ENCODE data around the gene TAB2.

Gene TAB2

DNA sequence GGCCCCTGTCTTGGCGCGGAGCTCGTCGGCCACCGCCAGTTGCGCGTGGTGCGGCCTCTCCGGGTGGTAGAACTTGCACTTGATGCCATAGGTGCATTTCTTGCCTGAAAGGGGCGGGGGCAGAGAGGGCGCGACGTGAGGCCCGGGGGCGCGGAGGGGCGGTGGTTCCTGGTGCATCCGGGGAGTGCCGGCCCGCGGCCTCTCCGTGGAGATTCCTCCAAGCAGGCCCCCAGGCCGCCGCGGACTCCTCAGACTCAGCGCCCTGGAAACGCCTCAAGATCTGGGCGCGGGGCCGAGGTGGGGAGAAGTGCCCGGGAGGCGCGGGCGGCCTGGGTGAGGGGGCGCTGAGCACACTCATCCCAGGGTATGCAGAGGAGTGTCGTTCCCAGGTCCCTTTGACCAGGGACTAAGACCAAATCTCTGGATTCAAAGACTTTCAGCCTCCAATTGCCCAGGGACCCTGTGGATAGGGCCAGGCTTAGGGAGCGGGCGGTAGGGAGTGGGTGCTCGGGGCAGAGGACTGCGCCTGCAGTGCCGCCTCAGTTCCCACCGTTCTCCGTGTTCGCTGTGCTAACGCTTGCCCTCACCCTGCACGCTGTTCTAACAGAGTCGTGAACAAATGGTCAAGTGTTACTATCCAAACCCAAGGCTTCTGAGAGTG, 134.0 kb downstream of the TAB2 start:
- Histone ChIP-seq H3K9me3 (ENCODE audit: control insufficient read depth in 5 of 5, low read length in 5 of 5) (no peaks in the 10 kb centered on the region), H3K9ac (ENCODE audit: low read length in 5 of 5) (no peak overlapping the region), H3K4me1 (ENCODE audit: control insufficient read depth in 5 of 5, insufficient read depth in 5 of 5, low read length in 5 of 5) (peaks cover 14 to 43% (median 38%) of the 10 kb centered on the region in 5 donors), H3K36me3 (ENCODE audit: control insufficient read depth in 5 of 5, insufficient read depth in 5 of 5, low read length in 5 of 5) (no peaks in the 10 kb centered on the region), H3K27ac (ENCODE audit: low read depth, low read length) (no peak overlapping the region), H3K27me3 (ENCODE audit: control insufficient read depth in 5 of 5, insufficient read depth in 4 of 5, low read length in 5 of 5) (peaks cover 17 to 42% (median 32%) of the 10 kb centered on the region in 5 donors), H3K4me3 (ENCODE audit: low read depth in 1 of 5, low read length in 5 of 5) (peak overlapping the region in 3 of 5 donors; percentile 13 to 58 (median 46))

GRCh38 chr6:149452037-149452939, 134.8 kb downstream of the TAB2 start:
- H3K4me3 ChIP-seq (ENCODE audit: low read depth in 1 of 5, low read length in 5 of 5), result no peak overlapping the region
- H3K27ac ChIP-seq (ENCODE audit: low read depth, low read length), result no peak overlapping the region
- H3K9ac ChIP-seq (ENCODE audit: low read length in 5 of 5), result no peak overlapping the region
- peaks cover 14 to 47% (median 38%) of the 10 kb centered on the region in 5 donors for H3K4me1 ChIP-seq (ENCODE audit: control insufficient read depth in 5 of 5, insufficient read depth in 5 of 5, low read length in 5 of 5)
- H3K9me3 ChIP-seq (ENCODE audit: control insufficient read depth in 5 of 5, low read length in 5 of 5), result no peaks in the 10 kb centered on the region
- peaks cover 17 to 42% (median 33%) of the 10 kb centered on the region in 5 donors for H3K27me3 ChIP-seq (ENCODE audit: control insufficient read depth in 5 of 5, insufficient read depth in 4 of 5, low read length in 5 of 5)
- no peaks in the 10 kb centered on the region for H3K36me3 ChIP-seq (ENCODE audit: control insufficient read depth in 5 of 5, insufficient read depth in 5 of 5, low read length in 5 of 5)

GRCh38 chr6:149453597-149454345, 136.3 kb downstream of the TAB2 start:
- Histone ChIP-seq H3K4me3 (ENCODE audit: low read depth in 1 of 5, low read length in 5 of 5) (peak overlapping the region in 2 of 5 donors; percentile 5 to 13), H3K36me3 (ENCODE audit: control insufficient read depth in 5 of 5, insufficient read depth in 5 of 5, low read length in 5 of 5) (no peaks in the 10 kb centered on the region), H3K27me3 (ENCODE audit: control insufficient read depth in 5 of 5, insufficient read depth in 4 of 5, low read length in 5 of 5) (peaks cover 17 to 42% (median 30%) of the 10 kb centered on the region in 5 donors), H3K4me1 (ENCODE audit: control insufficient read depth in 5 of 5, insufficient read depth in 5 of 5, low read length in 5 of 5) (peaks cover 14 to 57% (median 38%) of the 10 kb centered on the region in 5 donors), H3K9me3 (ENCODE audit: control insufficient read depth in 5 of 5, low read length in 5 of 5) (no peaks in the 10 kb centered on the region), H3K9ac (ENCODE audit: low read length in 5 of 5) (peak overlapping the region in 1 of 5 donors; percentile 11), H3K27ac (ENCODE audit: low read depth, low read length) (no peak overlapping the region)

GRCh38 chr6:149454346-149454848, 136.9 kb downstream of the TAB2 start:
- no peak overlapping the region for H3K27ac ChIP-seq (ENCODE audit: low read depth, low read length)
- H3K4me1 ChIP-seq (ENCODE audit: control insufficient read depth in 5 of 5, insufficient read depth in 5 of 5, low read length in 5 of 5), result peaks cover 14 to 57% (median 38%) of the 10 kb centered on the region in 5 donors
- H3K4me3 ChIP-seq (ENCODE audit: low read depth in 1 of 5, low read length in 5 of 5), result peak overlapping the region in 2 of 5 donors; percentile 5 to 13
- H3K27me3 ChIP-seq (ENCODE audit: control insufficient read depth in 5 of 5, insufficient read depth in 4 of 5, low read length in 5 of 5), result peaks cover 17 to 42% (median 28%) of the 10 kb centered on the region in 5 donors
- peaks cover 0 to 1% (median 0%) of the 10 kb centered on the region in 5 donors for H3K36me3 ChIP-seq (ENCODE audit: control insufficient read depth in 5 of 5, insufficient read depth in 5 of 5, low read length in 5 of 5)
- no peaks in the 10 kb centered on the region for H3K9me3 ChIP-seq (ENCODE audit: control insufficient read depth in 5 of 5, low read length in 5 of 5)
- peak overlapping the region in 1 of 5 donors; percentile 11 for H3K9ac ChIP-seq (ENCODE audit: low read length in 5 of 5)

DNA sequence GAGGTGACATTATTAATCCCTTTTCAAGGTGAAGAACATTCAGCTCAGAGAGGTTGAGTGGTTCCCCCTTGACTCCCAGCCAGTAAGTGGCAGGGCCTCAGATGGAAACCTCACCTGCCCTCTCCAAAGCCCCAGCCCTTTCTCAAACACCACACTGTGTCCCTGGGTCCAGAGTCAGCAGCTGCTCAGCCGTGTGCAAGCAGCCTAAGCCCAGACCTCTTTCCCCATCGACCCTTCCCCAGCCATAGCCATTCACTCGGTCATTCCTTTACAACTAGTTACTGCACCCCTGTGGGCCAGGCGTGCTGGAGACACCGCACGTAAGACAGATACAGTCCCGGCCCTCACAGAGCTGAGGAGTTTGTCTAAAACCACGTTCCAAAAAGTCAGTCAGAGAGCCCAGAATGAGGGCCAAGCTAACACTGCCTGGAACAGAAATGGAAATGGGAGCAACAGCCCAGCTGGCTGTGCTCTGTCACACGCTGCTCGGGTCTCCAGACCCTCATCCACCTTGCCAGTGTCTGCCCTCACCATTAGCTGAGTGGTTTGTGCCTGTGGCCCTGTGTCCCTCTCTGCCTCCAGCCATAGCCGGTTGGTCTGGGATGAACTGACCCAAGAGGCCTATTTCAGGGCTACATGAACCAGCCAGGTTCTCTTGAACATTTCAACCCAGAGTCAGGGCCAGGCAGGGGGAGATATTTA, 137.7 kb downstream of the TAB2 start:
- H3K4me3 ChIP-seq (ENCODE audit: low read depth in 1 of 5, low read length in 5 of 5), result no peak overlapping the region
- H3K9ac ChIP-seq (ENCODE audit: low read length in 5 of 5), result no peak overlapping the region
- peaks cover 0 to 6% (median 0%) of the 10 kb centered on the region in 5 donors for H3K36me3 ChIP-seq (ENCODE audit: control insufficient read depth in 5 of 5, insufficient read depth in 5 of 5, low read length in 5 of 5)
- H3K27ac ChIP-seq (ENCODE audit: low read depth, low read length), result no peak overlapping the region
- peaks cover 11 to 42% (median 29%) of the 10 kb centered on the region in 5 donors for H3K27me3 ChIP-seq (ENCODE audit: control insufficient read depth in 5 of 5, insufficient read depth in 4 of 5, low read length in 5 of 5)
- H3K4me1 ChIP-seq (ENCODE audit: control insufficient read depth in 5 of 5, insufficient read depth in 5 of 5, low read length in 5 of 5), result peaks cover 14 to 54% (median 37%) of the 10 kb centered on the region in 5 donors
- H3K9me3 ChIP-seq (ENCODE audit: control insufficient read depth in 5 of 5, low read length in 5 of 5), result no peaks in the 10 kb centered on the region

DNA sequence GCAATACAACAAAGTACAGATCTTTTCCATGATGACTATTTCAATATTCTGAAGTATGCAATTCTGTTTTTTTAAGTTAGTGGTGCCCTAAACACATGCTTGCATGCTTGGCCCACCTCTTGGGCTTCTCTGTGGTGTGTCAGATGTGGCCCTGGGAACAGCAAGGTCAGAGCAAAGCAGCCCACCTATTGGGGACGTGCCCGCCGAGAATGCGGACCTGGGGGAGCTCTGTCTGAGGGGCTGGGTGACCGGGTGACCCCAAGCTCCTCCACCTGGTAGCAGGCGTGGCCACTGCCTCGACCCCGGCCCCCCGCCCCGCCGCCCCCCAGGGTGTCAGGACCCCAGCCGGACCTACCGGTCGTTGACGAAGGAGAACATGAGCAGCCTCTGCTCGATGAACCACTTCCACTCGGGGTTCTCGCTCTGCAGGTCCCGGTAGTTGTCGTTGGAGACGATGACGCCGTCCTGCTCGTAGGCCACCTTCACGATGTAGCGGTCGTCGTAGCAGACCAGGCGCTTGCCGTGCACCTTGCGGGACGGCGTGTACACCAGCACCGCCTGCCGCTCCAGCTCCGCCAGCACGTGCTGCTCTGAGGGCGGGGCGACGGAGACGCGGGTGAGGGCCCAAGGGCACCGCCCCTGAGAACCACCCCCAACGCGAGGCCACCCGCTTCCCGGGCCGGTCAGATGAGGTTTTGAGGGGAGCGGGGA, 139.0 kb downstream of the TAB2 start:
- Histone ChIP-seq H3K36me3 (ENCODE audit: control insufficient read depth in 5 of 5, insufficient read depth in 5 of 5, low read length in 5 of 5) (peaks cover 0 to 6% (median 0%) of the 10 kb centered on the region in 5 donors), H3K27me3 (ENCODE audit: control insufficient read depth in 5 of 5, insufficient read depth in 4 of 5, low read length in 5 of 5) (peaks cover 0 to 36% (median 22%) of the 10 kb centered on the region in 5 donors), H3K9me3 (ENCODE audit: control insufficient read depth in 5 of 5, low read length in 5 of 5) (no peaks in the 10 kb centered on the region), H3K4me1 (ENCODE audit: control insufficient read depth in 5 of 5, insufficient read depth in 5 of 5, low read length in 5 of 5) (peaks cover 14 to 43% (median 25%) of the 10 kb centered on the region in 5 donors), H3K4me3 (ENCODE audit: low read depth in 1 of 5, low read length in 5 of 5) (no peak overlapping the region), H3K27ac (ENCODE audit: low read depth, low read length) (no peak overlapping the region), H3K9ac (ENCODE audit: low read length in 5 of 5) (no peak overlapping the region)

- peaks cover 0 to 6% (median 0%) of the 10 kb centered on the region in 5 donors for H3K36me3 ChIP-seq (ENCODE audit: control insufficient read depth in 5 of 5, insufficient read depth in 5 of 5, low read length in 5 of 5)
- H3K27me3 ChIP-seq (ENCODE audit: control insufficient read depth in 5 of 5, insufficient read depth in 4 of 5, low read length in 5 of 5), result peaks cover 0 to 27% (median 13%) of the 10 kb centered on the region in 5 donors
- no peak overlapping the region for H3K27ac ChIP-seq (ENCODE audit: low read depth, low read length)
- H3K9me3 ChIP-seq (ENCODE audit: control insufficient read depth in 5 of 5, low read length in 5 of 5), result no peaks in the 10 kb centered on the region
- H3K4me1 ChIP-seq (ENCODE audit: control insufficient read depth in 5 of 5, insufficient read depth in 5 of 5, low read length in 5 of 5), result peaks cover 14 to 40% (median 23%) of the 10 kb centered on the region in 5 donors
- H3K9ac ChIP-seq (ENCODE audit: low read length in 5 of 5), result no peak overlapping the region
- H3K4me3 ChIP-seq (ENCODE audit: low read depth in 1 of 5, low read length in 5 of 5), result no peak overlapping the region
Observed at GRCh38 chr6:149457316-149457884, 139.9 kb downstream of the TAB2 start.

- H3K9me3 ChIP-seq (ENCODE audit: control insufficient read depth in 5 of 5, low read length in 5 of 5), result no peaks in the 10 kb centered on the region
- H3K27me3 ChIP-seq (ENCODE audit: control insufficient read depth in 5 of 5, insufficient read depth in 4 of 5, low read length in 5 of 5), result peaks cover 0 to 26% (median 11%) of the 10 kb centered on the region in 5 donors
- peaks cover 0 to 6% (median 0%) of the 10 kb centered on the region in 5 donors for H3K36me3 ChIP-seq (ENCODE audit: control insufficient read depth in 5 of 5, insufficient read depth in 5 of 5, low read length in 5 of 5)
- peaks cover 14 to 37% (median 22%) of the 10 kb centered on the region in 5 donors for H3K4me1 ChIP-seq (ENCODE audit: control insufficient read depth in 5 of 5, insufficient read depth in 5 of 5, low read length in 5 of 5)
- no peak overlapping the region for H3K4me3 ChIP-seq (ENCODE audit: low read depth in 1 of 5, low read length in 5 of 5)
- no peak overlapping the region for H3K27ac ChIP-seq (ENCODE audit: low read depth, low read length)
- H3K9ac ChIP-seq (ENCODE audit: low read length in 5 of 5), result no peak overlapping the region
Observed at GRCh38 chr6:149458196-149458595, 140.7 kb downstream of the TAB2 start.

Measured in subcutaneous abdominal adipose tissue (tissue), 5 donors.